Measurements from ENCODE around the gene RAE1. TPM values are rescaled to one million over a fixed set of nuclear protein-coding genes. Genes with fewer than 3 reads are reported as not detected.

Gene RAE1
- total RNA-seq, 6 experiments from 2014 or later: 8.6 to 22.1 (median 11.1) TPM

GRCh38 chr20:57323034-57323433, 28.0 kb upstream of the RAE1 start:
- no peak overlapping the region for H3K27ac ChIP-seq
- no peak overlapping the region for H3K4me3 ChIP-seq
- ATAC-seq (no peak), DNase-seq (no peak)
- intact Hi-C loops (cut with DNase I): no loop called here
- 17% methylated on average over 4 of the region's 6 CpGs for WGBS (ENCODE audit: insufficient coverage, low coverage, low lambda C conversion rate, missing lambda C conversion rate)
- H3K36me3 ChIP-seq: no peaks in the 10 kb centered on the region
- TF ChIP-seq POLR2A (IDR thresholded peaks at IDR 0.05) (no peak), CTCF (IDR thresholded peaks at IDR 0.05) (no peak)
- H3K4me1 ChIP-seq: no peaks in the 10 kb centered on the region
- no peaks in the 10 kb centered on the region for H3K27me3 ChIP-seq
- no peaks in the 10 kb centered on the region for H3K9me3 ChIP-seq

GRCh38 chr20:57325632-57326356, 25.3 kb upstream of the RAE1 start:
- no peak for DNase-seq
- no peak overlapping the region for H3K27ac ChIP-seq
- H3K27me3 ChIP-seq: no peaks in the 10 kb centered on the region
- no peak for TF ChIP-seq CTCF (IDR thresholded peaks at IDR 0.05)
- no peak for TF ChIP-seq POLR2A (IDR thresholded peaks at IDR 0.05)
- no peaks in the 10 kb centered on the region for H3K4me1 ChIP-seq
- H3K36me3 ChIP-seq: no peaks in the 10 kb centered on the region
- no peak for ATAC-seq
- intact Hi-C loops (cut with DNase I): no loop called here
- WGBS (ENCODE audit: insufficient coverage, low coverage, low lambda C conversion rate, missing lambda C conversion rate): 76% methylated on average over 11 of the region's 12 CpGs
- no peaks in the 10 kb centered on the region for H3K9me3 ChIP-seq
- H3K4me3 ChIP-seq: no peak overlapping the region

- Histone ChIP-seq H3K4me1 (no peaks in the 10 kb centered on the region), H3K27me3 (peaks cover 0 to 4% of the 10 kb centered on the region in 2 donors), H3K4me3 (no peak overlapping the region), H3K27ac (no peak overlapping the region), H3K36me3 (no peaks in the 10 kb centered on the region), H3K9me3 (no peaks in the 10 kb centered on the region)
- ATAC-seq: no peak
- intact Hi-C loops (cut with DNase I): no loop called here
- DNase-seq: no peak
- 33% methylated on average over 7 of the region's 8 CpGs for WGBS (ENCODE audit: insufficient coverage, low coverage, low lambda C conversion rate, missing lambda C conversion rate)
- TF ChIP-seq POLR2A (IDR thresholded peaks at IDR 0.05): no peak
Observed at GRCh38 chr20:57326667-57327455, 24.2 kb upstream of the RAE1 start.

- intact Hi-C loops (cut with DNase I): no loop called here
- H3K4me1 ChIP-seq: no peaks in the 10 kb centered on the region
- H3K9me3 ChIP-seq: no peaks in the 10 kb centered on the region
- 60% methylated on average over 6 of the region's 6 CpGs for WGBS (ENCODE audit: insufficient coverage, low coverage, low lambda C conversion rate, missing lambda C conversion rate)
- H3K4me3 ChIP-seq: no peak overlapping the region
- DNase-seq (no peak), ATAC-seq (no peak)
- H3K27me3 ChIP-seq: peaks cover 0 to 9% of the 10 kb centered on the region in 2 donors
- no peak for TF ChIP-seq CTCF (IDR thresholded peaks at IDR 0.05)
- no peak for TF ChIP-seq POLR2A (IDR thresholded peaks at IDR 0.05)
- H3K36me3 ChIP-seq: no peaks in the 10 kb centered on the region
- no peak overlapping the region for H3K27ac ChIP-seq
Observed at GRCh38 chr20:57327820-57328219, 23.2 kb upstream of the RAE1 start.

GRCh38 chr20:57329608-57330221, 21.3 kb upstream of the RAE1 start, which contains the start of gene SPO11:
TSS of gene SPO11 (plus strand) at chr20:57329803. CDS start at chr20:57329868, 65 bp downstream.
- Histone ChIP-seq H3K27ac (no peak within 1 kb of the TSS), H3K9me3 (no peaks in the 10 kb centered on the region), H3K27me3 (peaks cover 0 to 9% of the 10 kb centered on the region in 2 donors), H3K36me3 (no peaks in the 10 kb centered on the region), H3K4me1 (no peaks in the 10 kb centered on the region), H3K4me3 (no peak within 1 kb of the TSS)
- TF ChIP-seq CTCF (IDR thresholded peaks at IDR 0.05) (peak in 2 of 4 donors; percentile 11 to 16), POLR2A (IDR thresholded peaks at IDR 0.05) (no peak)
- ATAC-seq: peak in 1 of 4 donors; percentile 45
- intact Hi-C loops (cut with DNase I): no loop called here
- DNase-seq: no peak
- WGBS (ENCODE audit: insufficient coverage, low coverage, low lambda C conversion rate, missing lambda C conversion rate): 60% methylated on average over 2 of the region's 40 CpGs

Measured in right lobe of liver (tissue), 6 donors.